HG03457 (cell line): ENCODE measurements around the gene WFIKKN1.

Source experiments
- ATAC-seq: cut with Tn5 transposase; IDR thresholded peaks from one replicate; pipeline ENCODE4 v1.9.1; 2021; ENCODE audit warnings: moderate number of reproducible peaks; ENCODE audit not compliant: unreplicated experiment

The WFIKKN1 gene

DNA sequence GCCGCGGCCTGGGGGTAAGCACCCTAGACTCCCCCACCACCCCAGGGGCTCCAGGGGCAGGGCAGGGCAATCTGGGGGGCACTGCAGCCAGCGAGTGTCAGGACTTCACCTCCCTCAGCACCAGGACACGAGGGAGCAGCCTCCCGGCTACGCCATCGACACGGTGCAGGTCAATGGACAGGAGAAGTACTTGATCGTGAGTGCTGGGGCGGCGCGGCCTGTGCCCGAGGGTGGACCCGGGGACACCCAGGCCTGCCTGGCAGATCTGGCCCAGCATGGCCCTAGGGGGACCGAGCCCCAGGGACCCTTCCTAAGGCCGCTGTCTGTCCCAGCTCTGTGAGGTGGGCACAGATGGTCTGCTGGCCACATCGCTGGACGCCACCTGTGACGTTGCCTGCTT, 41.6 kb downstream of the WFIKKN1 start:
- ATAC-seq = no peak

DNA sequence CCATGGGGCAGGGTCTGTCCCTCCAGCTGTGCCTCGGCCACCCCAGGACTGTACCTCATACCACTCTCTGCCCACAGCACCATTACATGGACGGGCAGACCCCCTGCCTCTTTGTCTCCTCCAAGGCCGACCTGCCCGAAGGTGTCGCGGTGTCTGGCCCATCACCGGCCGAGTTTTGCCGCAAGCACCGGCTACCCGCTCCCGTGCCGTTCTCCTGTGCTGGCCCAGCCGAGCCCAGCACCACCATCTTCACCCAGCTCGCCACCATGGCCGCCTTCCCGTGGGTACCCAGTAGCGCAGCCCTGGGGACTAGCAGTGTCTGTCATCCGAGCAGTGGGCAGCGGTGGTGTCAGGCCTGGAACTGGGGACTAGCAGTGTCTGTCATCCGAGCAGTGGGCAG, 42.1 kb downstream of the WFIKKN1 start:
- ATAC-seq = no peak

- no peak for ATAC-seq
Measured at GRCh38 chr16:673399-673991, 42.7 kb downstream of the WFIKKN1 start.

DNA sequence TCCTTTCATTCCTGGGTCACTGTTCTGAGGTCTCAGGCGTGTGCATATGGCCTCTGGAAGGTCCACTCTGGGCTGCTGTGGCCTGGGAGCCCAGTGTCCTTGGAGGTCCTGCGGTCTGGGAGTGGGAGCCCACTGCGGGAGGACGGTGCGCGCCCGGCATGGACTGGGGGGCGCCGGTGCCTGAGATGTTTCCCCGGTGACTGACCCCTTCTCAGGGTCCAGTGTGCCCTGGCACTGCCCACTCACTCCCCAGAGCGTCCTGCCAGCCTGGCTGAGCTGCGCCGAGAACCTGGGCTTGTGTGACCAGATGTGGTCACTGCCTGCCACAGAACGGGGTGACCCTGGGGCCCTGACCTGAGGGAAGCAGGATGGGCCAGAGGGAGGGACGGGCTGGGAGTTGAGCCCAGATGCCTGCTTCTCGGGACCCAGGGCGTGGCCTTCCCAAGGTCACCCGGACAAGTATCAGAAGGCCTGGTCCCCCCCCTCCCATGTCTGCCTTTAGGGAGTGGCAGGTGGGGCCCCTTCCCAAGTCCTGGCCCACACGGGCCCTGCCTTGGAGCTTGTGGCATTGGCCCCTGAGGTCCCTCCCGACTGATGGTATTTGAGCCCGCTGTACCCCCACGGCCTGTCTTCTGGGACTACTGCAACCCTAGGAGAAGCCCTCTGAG, 43.6 kb downstream of the WFIKKN1 start:
- no peak for ATAC-seq

- no peak for ATAC-seq
Measured at GRCh38 chr16:674968-675883, 44.4 kb downstream of the WFIKKN1 start, which contains the start of gene RHBDL1. TSS of gene RHBDL1 (plus strand) at chr16:675671. CDS start at chr16:675791, 120 bp downstream.

DNA sequence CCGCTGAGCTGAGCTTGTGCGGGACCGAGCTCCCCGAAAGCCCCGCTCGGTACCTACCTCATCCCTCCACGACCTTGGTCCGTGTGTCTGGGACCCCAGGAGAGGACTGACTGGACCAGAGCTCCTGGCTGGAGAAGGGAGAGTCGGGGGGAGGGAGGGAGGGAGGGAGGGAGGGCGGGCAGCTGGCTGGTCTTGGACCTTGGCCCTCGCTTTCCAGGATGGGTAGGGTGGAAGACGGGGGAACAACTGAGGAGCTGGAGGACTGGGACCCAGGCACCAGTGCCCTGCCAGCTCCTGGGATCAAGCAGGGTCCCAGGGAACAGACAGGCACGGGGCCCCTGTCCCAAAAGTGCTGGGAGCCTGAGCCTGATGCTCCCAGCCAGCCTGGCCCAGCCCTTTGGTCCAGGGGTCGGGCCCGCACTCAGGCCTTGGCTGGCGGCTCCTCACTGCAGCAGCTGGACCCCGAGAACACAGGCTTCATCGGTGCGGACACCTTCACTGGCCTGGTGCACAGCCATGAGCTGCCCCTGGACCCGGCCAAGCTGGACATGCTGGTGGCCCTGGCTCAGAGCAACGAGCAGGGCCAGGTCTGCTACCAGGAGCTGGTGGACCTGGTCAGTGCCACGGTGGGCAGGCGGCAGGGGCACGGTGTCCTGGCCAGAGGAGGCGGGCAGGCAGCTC, 45.2 kb downstream of the WFIKKN1 start:
- ATAC-seq = no peak

DNA sequence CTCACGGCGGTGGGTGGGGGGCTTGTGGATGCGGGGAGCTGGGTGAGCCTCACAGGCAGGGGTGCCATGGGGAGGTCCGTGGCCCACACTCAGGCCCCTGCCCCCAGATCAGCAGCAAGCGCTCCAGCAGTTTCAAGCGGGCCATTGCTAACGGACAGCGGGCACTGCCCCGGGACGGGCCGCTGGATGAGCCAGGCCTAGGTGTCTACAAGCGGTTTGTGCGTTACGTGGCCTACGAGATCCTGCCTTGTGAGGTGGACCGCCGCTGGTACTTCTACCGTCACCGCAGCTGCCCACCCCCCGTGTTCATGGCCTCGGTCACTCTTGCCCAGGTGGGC, 45.7 kb downstream of the WFIKKN1 start:
- ATAC-seq = no peak

DNA sequence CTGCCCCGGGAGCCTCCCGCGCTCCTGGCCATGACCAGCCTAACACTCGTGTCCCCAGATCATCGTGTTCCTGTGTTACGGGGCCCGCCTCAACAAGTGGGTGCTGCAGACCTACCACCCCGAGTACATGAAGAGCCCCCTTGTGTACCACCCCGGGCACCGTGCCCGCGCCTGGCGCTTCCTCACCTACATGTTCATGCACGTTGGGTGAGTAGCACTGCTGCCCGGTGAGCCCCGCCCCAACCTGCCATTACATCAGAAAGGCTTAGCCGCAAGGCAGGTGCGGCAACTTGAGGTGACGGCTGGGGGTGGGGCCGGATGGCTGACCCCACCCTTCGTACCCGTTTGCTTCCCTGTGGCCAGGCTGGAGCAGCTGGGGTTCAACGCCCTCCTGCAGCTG, 46.1 kb downstream of the WFIKKN1 start:
- ATAC-seq = no peak

- no peak for ATAC-seq
Measured at GRCh38 chr16:677316-678190, 46.8 kb downstream of the WFIKKN1 start.

DNA sequence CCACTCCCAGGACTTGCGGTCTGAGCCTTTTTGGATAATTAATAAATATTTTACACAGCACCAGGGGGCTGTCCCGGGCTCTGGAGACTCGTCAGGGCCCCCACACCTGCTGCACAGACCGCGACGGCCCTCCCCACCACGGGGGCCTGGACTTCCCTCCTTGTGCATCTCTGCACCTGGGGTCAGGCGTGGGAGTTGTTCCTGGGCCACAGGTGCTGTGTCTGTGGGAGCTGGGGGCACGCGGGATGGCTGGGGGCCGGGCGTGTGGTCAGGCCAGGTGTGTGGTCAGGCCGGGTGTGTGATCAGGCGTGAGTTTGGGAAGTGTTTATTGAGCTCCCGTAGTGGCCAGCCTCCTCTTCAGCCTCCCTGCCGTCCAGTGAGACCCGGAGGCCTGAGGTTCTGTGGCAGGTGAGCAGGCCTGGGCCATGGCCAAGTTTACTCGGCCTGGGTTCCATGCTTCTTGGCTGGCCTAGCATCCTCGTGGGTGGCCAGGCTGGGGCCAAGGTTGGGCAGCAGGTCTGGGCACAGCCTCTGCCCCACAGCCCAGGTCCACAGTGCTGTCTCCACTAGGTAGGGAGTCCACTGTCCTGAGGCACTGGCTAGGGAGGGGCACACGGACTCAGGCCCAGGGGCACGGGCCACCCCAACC, 47.5 kb downstream of the WFIKKN1 start:
- ATAC-seq = no peak

DNA sequence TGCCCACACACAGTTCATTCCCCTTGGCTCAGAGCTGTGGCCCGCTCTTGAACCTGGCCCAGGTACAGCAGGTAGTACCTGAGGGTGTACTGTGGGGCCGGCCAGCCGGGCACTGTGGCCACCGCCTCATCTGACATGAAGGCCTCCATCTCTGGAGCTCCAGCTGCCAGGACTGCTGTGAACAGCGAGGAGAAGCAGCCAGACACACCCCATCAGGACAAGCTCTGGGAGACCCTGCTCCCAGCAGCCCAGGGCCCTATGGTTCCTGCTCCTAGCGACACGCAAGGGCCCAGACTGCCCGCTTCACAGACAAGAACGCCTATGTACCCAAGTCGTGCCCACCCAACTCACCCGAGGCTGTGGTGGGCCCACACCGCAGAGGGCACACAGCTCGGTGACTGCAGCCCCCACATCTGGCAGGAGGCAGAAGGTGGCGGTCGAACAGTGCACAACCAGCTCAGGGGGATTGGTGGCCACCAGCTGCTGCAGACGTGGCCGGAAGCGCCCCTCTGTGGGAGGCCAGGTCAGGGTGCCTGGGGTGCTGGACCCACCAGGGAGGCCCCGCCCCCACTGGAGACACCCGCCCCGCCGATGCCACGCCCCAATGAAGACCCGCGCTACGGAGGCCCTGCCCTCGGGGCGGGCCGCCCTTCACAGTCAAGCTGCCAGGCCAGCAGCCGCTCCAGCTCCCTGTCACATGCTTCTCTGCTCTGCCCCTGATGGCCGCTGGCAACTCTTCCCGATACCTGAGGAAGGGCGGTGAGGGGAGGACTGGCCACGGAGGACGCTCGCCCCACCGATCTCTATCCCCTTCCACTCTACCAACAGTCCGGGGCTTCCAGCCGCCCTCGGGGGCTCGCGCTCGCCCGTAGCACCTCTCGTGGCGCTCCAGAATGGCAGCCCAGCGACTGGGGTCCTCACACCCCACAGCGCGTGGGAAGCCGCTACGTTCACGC, 48.4 kb downstream of the WFIKKN1 start:
- ATAC-seq = no peak

DNA sequence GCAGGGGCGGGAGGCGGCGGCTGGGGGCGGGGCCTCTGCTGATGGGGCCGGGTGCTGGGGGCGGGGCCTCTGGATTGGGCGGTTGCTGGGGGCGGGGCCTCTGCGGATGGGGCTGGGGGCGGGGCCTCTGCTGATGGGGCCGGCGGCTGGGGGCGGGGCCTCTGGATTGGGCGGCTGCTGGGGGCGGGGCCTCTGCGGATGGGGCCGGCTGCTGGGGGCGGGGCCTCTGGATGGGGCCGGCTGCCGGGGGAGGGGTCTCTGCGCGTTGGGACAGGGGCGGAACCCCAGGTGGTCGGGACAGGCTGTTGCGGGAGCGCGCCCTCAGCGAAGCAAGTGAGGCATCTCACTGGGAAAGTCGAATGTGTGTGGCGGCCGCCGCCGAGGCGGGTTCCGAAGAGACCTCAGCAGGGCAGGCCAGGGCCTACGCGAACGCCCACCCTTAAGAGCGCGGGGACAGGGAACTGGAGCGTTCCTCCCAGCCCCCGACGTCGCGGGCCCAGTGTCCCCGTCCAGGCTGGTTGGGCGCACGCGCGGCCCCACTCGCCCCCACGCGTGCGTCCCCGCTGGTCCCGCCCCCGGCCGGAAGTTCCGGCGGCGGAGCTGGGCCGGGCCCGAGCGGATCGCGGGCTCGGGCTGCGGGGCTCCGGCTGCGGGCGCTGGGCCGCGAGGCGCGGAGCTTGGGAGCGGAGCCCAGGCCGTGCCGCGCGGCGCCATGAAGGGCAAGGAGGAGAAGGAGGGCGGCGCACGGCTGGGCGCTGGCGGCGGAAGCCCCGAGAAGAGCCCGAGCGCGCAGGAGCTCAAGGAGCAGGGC, 49.2 kb downstream of the WFIKKN1 start, which contains the start of gene STUB1:
STUB1 (plus strand) TSS at position 597 of the 811 bp plus-strand sequence; CDS start at position 713, 116 bp downstream.
- no peak for ATAC-seq

DNA sequence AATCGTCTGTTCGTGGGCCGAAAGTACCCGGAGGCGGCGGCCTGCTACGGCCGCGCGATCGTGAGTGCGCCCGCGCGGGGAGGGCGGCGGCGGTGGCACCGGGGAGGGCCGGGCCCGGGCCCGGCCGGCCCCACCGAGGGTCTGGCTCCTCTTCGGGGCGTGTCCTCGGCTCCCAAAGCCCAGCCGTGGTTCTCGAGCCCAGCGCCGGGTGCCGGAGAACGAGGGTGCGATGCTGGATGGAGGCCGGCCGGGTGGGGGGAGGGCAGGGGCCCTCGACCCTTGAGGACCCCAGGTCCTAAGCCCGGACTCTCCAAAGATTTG, 49.8 kb downstream of the WFIKKN1 start:
- ATAC-seq = no peak

GRCh38 chr16:680967-681745, 50.4 kb downstream of the WFIKKN1 start:
- ATAC-seq = no peak

DNA sequence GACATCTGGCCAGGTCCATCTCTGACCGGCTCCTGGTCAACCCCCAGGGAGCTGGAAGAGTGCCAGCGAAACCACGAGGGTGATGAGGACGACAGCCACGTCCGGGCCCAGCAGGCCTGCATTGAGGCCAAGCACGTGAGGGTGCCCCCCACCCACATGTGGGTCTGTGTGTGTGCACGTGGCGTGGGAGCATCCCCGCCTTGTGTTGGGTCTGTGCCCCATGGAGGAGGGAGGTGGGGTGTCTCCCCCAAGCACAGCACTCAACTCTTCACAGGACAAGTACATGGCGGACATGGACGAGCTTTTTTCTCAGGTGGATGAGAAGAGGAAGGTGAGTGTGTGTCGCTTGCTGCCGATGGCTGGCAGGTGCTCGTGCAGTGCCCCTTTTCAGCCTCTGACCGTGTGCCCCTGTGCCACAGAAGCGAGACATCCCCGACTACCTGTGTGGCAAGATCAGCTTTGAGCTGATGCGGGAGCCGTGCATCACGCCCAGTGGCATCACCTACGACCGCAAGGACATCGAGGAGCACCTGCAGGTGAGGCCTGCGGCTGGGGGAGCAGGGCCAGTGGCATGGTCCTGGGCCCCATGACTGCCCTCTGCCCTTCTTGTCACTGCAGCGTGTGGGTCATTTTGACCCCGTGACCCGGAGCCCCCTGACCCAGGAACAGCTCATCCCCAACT, 51.1 kb downstream of the WFIKKN1 start:
- ATAC-seq = no peak
